ENCODE data around the gene EPHB1.
"Not testable (repeated sequence)": the region's sequence is repeated elsewhere in the genome, so short reads cannot be mapped to it uniquely, and the experiment has no call there.

EPHB1 gene

GRCh38 chr3:135106445-135106844, 311.4 kb downstream of the EPHB1 start:
- no peak for DNase-seq
- intact Hi-C loops (cut with DNase I), result no loop called here

GRCh38 chr3:135107043-135107442, 312.0 kb downstream of the EPHB1 start:
- DNase-seq, result no peak
- intact Hi-C loops (cut with DNase I), result no loop called here

- intact Hi-C loops (cut with DNase I), result no loop called here
- DNase-seq, result peak in 15 of 42 donors; percentile 9 to 57 (median 21)
Measured at GRCh38 chr3:135109681-135110080, 314.6 kb downstream of the EPHB1 start.

- intact Hi-C loops (cut with DNase I); DNase-seq: not testable (repeated sequence)
Measured at GRCh38 chr3:135114551-135114950, 319.5 kb downstream of the EPHB1 start.

GRCh38 chr3:135117977-135118376, 322.9 kb downstream of the EPHB1 start:
- no peak for DNase-seq
- intact Hi-C loops (cut with DNase I), result no loop called here

GRCh38 chr3:135118792-135119191, 323.7 kb downstream of the EPHB1 start:
- no peak for DNase-seq
- intact Hi-C loops (cut with DNase I), result no loop called here

GRCh38 chr3:135125171-135125801, 330.2 kb downstream of the EPHB1 start:
- no peak for DNase-seq
- intact Hi-C loops (cut with DNase I), result no loop called here

- no peak for DNase-seq
- intact Hi-C loops (cut with DNase I), result no loop called here
Measured at GRCh38 chr3:135127946-135128470, 332.9 kb downstream of the EPHB1 start.

GRCh38 chr3:135128818-135129217, 333.8 kb downstream of the EPHB1 start:
- intact Hi-C loops (cut with DNase I), result no loop called here
- DNase-seq, result no peak

- DNase-seq, result no peak
- intact Hi-C loops (cut with DNase I), result no loop called here
Measured at GRCh38 chr3:135131290-135131689, 336.2 kb downstream of the EPHB1 start.

- intact Hi-C loops (cut with DNase I), result no loop called here
- no peak for DNase-seq
Measured at GRCh38 chr3:135133905-135134683, 339.0 kb downstream of the EPHB1 start.

- intact Hi-C loops (cut with DNase I), result no loop called here
- DNase-seq, result no peak
Measured at GRCh38 chr3:135134684-135135075, 339.6 kb downstream of the EPHB1 start.

GRCh38 chr3:135135445-135135844, 340.4 kb downstream of the EPHB1 start:
- intact Hi-C loops (cut with DNase I), result no loop called here

GRCh38 chr3:135136361-135137100, 341.5 kb downstream of the EPHB1 start:
- DNase-seq, result no peak
- intact Hi-C loops (cut with DNase I), result no loop called here

More at GRCh38 chr3:135135445-135135844, 340.4 kb downstream of the EPHB1 start:
- no peak for DNase-seq

GRCh38 chr3:135137296-135137695, 342.2 kb downstream of the EPHB1 start:
- intact Hi-C loops (cut with DNase I), result no loop called here

GRCh38 chr3:135138776-135139175, 343.7 kb downstream of the EPHB1 start:
- intact Hi-C loops (cut with DNase I), result no loop called here

More at GRCh38 chr3:135137296-135137695, 342.2 kb downstream of the EPHB1 start:
- DNase-seq, result no peak

GRCh38 chr3:135140591-135140990, 345.5 kb downstream of the EPHB1 start:
- DNase-seq, result peak in 7 of 42 donors; percentile 8 to 53 (median 28)
- intact Hi-C loops (cut with DNase I), result no loop called here

More at GRCh38 chr3:135138776-135139175, 343.7 kb downstream of the EPHB1 start:
- no peak for DNase-seq

GRCh38 chr3:135141160-135141559, 346.1 kb downstream of the EPHB1 start:
- intact Hi-C loops (cut with DNase I), result no loop called here
- peak in 26 of 42 donors; percentile 13 to 70 (median 34) for DNase-seq

- DNase-seq, result no peak
- intact Hi-C loops (cut with DNase I), result no loop called here
Measured at GRCh38 chr3:135141672-135142071, 346.6 kb downstream of the EPHB1 start.

GRCh38 chr3:135142530-135142929, 347.5 kb downstream of the EPHB1 start:
- intact Hi-C loops (cut with DNase I), result no loop called here
- DNase-seq, result no peak
